Measurements from ENCODE around the gene GSTT2B. TPM values are rescaled to one million over a fixed set of nuclear protein-coding genes. Genes with fewer than 3 reads are reported as not detected.
A peak's percentile ranks its signal among the peaks of the same experiment; 100 is the strongest.
"Not testable (repeated sequence)": the region's sequence is repeated elsewhere in the genome, so short reads cannot be mapped to it uniquely, and the experiment has no call there.

Gene GSTT2B
- total RNA-seq, 2 experiments from 2014 or later, result not detected

DNA sequence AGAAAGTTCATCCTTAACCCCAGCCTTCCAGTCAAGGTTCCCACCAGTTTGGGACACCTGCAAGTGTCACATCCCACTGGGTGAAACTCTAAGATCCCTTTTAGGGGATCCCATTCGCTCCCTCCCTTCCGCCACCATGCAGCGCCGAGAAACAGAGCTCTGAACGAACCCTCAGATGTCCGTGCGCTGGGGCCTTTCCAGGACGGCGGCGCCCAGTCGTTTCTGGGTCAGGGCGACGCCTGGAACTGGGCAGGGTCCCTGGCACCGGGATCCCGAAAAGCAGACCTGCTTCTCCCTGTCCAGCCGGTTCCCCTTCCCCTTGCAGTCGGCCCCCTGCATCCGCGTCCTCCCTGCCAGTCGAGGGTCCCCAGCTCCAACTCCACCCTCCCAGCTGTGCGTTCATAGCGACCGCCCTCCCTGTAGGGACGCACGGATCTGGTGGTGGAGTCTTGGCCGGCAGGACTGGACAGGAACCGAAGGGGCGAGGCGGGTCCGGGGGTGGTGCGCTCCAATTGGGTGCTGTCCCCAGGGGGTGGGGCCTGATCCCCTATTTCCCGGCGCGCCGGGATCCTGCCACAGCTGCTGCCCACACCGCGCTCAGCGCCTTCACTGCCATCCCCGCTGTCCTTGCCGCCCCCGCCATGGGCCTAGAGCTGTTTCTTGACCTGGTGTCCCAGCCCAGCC lies 18.7 kb upstream of the GSTT2B start, which contains the start of gene GSTT2:
Gene GSTT2 (plus strand): TSS at position 578 of the 684 bp plus-strand sequence.
- BruUV-seq (replicated peaks); H3K4me1 ChIP-seq (ENCODE audit: insufficient read depth, low read length, poor library complexity, severe bottlenecking); H3K36me3 ChIP-seq (ENCODE audit: insufficient read depth, low read length); H3K9me2 ChIP-seq (ENCODE audit: insufficient read depth, low read length); POLR2A ChIA-PET; H3K4me2 ChIP-seq (ENCODE audit: low read length); H4K20me1 ChIP-seq (ENCODE audit: insufficient read depth, low read length); H3K4me3 ChIP-seq (ENCODE audit: low read depth, low read length, poor library complexity, severe bottlenecking); H3K9me3 ChIP-seq (ENCODE audit: low read length); H3K27ac ChIP-seq (ENCODE audit: low read depth, low read length, poor library complexity, severe bottlenecking); CTCF ChIA-PET (ENCODE audit: unreplicated experiment); H3K79me2 ChIP-seq (ENCODE audit: insufficient read depth, low read depth, low read length); H2AFZ ChIP-seq (ENCODE audit: low read length); DNase-seq (ENCODE audit: low spot score): not testable (repeated sequence)
- intact Hi-C loops (cut with micrococcal nuclease; ENCODE audit: unreplicated experiment), result loop anchor here (10.0 kb wide), 1 partner anchor 265 kb away; the partner anchor contains the start of gene GGT5

DNA sequence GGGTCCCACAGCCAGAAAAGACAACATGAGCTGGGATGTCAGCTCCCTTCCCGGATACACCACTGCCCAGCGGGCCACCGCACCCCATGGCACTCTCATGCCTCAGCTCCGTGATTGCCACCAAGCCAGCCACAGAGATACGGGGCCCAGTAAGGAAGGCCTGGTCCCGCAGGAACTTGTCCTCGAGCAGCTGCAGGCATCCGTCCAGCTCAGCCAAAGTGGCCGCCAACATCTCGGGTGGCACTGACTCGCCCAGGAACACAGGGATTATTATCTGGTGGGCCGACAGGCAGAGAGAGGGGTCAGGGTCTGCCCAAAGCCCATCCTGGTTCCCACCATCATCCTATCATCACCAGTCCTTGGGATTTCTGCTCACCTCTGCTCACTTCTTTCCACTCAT lies 16.3 kb upstream of the GSTT2B start:
- H3K4me3 ChIP-seq (ENCODE audit: low read depth, low read length, poor library complexity, severe bottlenecking); DNase-seq (ENCODE audit: low spot score); H3K27ac ChIP-seq (ENCODE audit: low read depth, low read length, poor library complexity, severe bottlenecking); H3K36me3 ChIP-seq (ENCODE audit: insufficient read depth, low read length); POLR2A ChIA-PET; H3K79me2 ChIP-seq (ENCODE audit: insufficient read depth, low read depth, low read length); intact Hi-C loops (cut with micrococcal nuclease; ENCODE audit: unreplicated experiment); CTCF ChIA-PET (ENCODE audit: unreplicated experiment); H3K4me2 ChIP-seq (ENCODE audit: low read length); H3K9me2 ChIP-seq (ENCODE audit: insufficient read depth, low read length); H4K20me1 ChIP-seq (ENCODE audit: insufficient read depth, low read length); H3K9me3 ChIP-seq (ENCODE audit: low read length); H3K4me1 ChIP-seq (ENCODE audit: insufficient read depth, low read length, poor library complexity, severe bottlenecking); BruUV-seq (replicated peaks); H2AFZ ChIP-seq (ENCODE audit: low read length): not testable (repeated sequence)

DNA sequence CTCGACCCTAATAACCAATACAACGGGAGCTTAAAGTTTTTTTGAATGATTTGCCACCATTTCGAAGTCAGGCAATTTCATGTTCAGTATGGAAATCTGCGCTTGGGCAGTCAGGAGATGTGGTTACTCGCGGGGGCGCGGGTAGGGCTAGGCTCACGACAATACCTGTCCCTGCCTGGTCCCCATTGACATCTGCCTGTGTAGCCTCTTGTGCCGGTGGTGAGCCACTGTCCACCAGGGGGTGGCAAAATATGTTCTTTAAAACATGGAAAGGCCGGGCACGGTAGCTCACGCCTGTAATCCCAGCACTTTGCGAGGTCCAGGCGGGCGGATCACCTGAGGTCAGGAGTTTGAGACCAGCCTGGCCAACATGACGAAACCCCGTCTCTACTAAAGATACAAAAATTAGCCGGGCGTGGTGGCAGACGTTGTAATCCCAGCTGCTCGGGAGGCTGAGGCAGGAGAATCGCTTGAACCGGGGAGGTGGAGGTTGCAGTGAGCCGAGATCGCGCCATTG lies 13.9 kb upstream of the GSTT2B start:
- H3K9me3 ChIP-seq (ENCODE audit: low read length); CTCF ChIA-PET (ENCODE audit: unreplicated experiment); DNase-seq (ENCODE audit: low spot score); intact Hi-C loops (cut with micrococcal nuclease; ENCODE audit: unreplicated experiment); BruUV-seq (replicated peaks); H3K4me3 ChIP-seq (ENCODE audit: low read depth, low read length, poor library complexity, severe bottlenecking); H2AFZ ChIP-seq (ENCODE audit: low read length); H4K20me1 ChIP-seq (ENCODE audit: insufficient read depth, low read length); H3K27ac ChIP-seq (ENCODE audit: low read depth, low read length, poor library complexity, severe bottlenecking); H3K4me2 ChIP-seq (ENCODE audit: low read length); H3K4me1 ChIP-seq (ENCODE audit: insufficient read depth, low read length, poor library complexity, severe bottlenecking); H3K79me2 ChIP-seq (ENCODE audit: insufficient read depth, low read depth, low read length); POLR2A ChIA-PET; H3K9me2 ChIP-seq (ENCODE audit: insufficient read depth, low read length): not testable (repeated sequence)
- H3K36me3 ChIP-seq (ENCODE audit: insufficient read depth, low read length), result peaks cover 22% of the 10 kb centered on the region

DNA sequence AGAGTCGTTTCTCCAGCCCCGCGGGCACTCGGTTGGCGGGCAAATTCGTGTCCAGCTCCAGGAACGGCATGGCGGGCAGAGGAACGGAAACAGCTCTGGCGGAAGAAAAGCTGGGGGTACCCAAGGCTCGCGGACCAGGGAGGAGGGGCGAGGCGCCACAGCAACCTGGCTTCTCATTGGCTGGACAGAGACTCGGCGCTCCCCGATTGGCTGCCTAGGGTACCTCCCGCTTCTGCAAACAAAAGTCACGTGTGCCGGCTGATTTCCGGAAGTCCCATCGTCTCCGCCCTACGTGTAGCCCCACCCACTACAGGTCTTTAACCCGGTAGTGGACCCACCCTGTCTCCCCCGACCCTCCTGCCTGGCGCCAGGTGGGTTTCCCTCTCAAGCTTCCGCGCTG lies 13.3 kb upstream of the GSTT2B start, which contains the start of gene DDT:
Gene DDT (minus strand): TSS at position 97 of the 400 bp plus-strand sequence. CDS start 27 bp downstream, at position 70.
- BruUV-seq (replicated peaks); H3K9me3 ChIP-seq (ENCODE audit: low read length); H3K79me2 ChIP-seq (ENCODE audit: insufficient read depth, low read depth, low read length); H3K4me1 ChIP-seq (ENCODE audit: insufficient read depth, low read length, poor library complexity, severe bottlenecking); intact Hi-C loops (cut with micrococcal nuclease; ENCODE audit: unreplicated experiment); POLR2A ChIA-PET; H2AFZ ChIP-seq (ENCODE audit: low read length); H3K4me2 ChIP-seq (ENCODE audit: low read length); CTCF ChIA-PET (ENCODE audit: unreplicated experiment); H3K4me3 ChIP-seq (ENCODE audit: low read depth, low read length, poor library complexity, severe bottlenecking); DNase-seq (ENCODE audit: low spot score); H3K27ac ChIP-seq (ENCODE audit: low read depth, low read length, poor library complexity, severe bottlenecking); H3K9me2 ChIP-seq (ENCODE audit: insufficient read depth, low read length); H4K20me1 ChIP-seq (ENCODE audit: insufficient read depth, low read length): not testable (repeated sequence)
- H3K36me3 ChIP-seq (ENCODE audit: insufficient read depth, low read length), result peaks cover 27% of the 10 kb centered on the region

DNA sequence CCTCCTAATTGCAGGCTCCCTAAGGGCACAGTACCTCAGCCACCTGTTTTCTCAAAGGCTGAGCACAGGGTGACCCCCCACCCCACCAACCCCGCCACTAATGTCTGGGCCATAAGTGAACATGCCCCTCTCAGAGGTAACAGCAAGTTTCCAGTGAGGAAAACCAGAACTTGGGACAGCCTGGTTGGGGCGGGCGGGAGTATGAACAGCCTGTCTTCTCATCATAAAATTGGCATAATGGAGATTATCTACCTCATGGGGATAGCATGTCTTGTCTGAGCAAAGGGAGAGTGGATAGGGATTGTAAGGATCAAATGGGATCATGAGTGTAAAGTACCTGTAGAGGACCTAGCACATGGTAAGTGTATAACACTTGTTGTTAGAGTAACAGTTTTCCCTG lies 10.9 kb upstream of the GSTT2B start:
- H2AFZ ChIP-seq (ENCODE audit: low read length); H3K79me2 ChIP-seq (ENCODE audit: insufficient read depth, low read depth, low read length); H3K27ac ChIP-seq (ENCODE audit: low read depth, low read length, poor library complexity, severe bottlenecking); H3K9me2 ChIP-seq (ENCODE audit: insufficient read depth, low read length); CTCF ChIA-PET (ENCODE audit: unreplicated experiment); H4K20me1 ChIP-seq (ENCODE audit: insufficient read depth, low read length); intact Hi-C loops (cut with micrococcal nuclease; ENCODE audit: unreplicated experiment); POLR2A ChIA-PET; H3K9me3 ChIP-seq (ENCODE audit: low read length); H3K4me1 ChIP-seq (ENCODE audit: insufficient read depth, low read length, poor library complexity, severe bottlenecking); DNase-seq (ENCODE audit: low spot score); BruUV-seq (replicated peaks); H3K4me3 ChIP-seq (ENCODE audit: low read depth, low read length, poor library complexity, severe bottlenecking): not testable (repeated sequence)
- H3K36me3 ChIP-seq (ENCODE audit: insufficient read depth, low read length), result peaks cover 32% of the 10 kb centered on the region
- H3K4me2 ChIP-seq (ENCODE audit: low read length), result 0 out of 2 replicates have a peak overlapping the region, but pooled peaks have one; percentile 7

Measured in OCI-LY7 (cell line).